GM21737 (cell line): Measurements from ENCODE around the gene PTPN11.
"Not testable (repeated sequence)": the region's sequence is repeated elsewhere in the genome, so short reads cannot be mapped to it uniquely, and the experiment has no call there.

Experiments
- ATAC-seq: cut with Tn5 transposase; IDR thresholded peaks from one replicate; pipeline ENCODE4 v1.9.1; 2021; ENCODE audit warnings: mild to moderate bottlenecking, moderate library complexity; ENCODE audit not compliant: unreplicated experiment

PTPN11 gene

DNA sequence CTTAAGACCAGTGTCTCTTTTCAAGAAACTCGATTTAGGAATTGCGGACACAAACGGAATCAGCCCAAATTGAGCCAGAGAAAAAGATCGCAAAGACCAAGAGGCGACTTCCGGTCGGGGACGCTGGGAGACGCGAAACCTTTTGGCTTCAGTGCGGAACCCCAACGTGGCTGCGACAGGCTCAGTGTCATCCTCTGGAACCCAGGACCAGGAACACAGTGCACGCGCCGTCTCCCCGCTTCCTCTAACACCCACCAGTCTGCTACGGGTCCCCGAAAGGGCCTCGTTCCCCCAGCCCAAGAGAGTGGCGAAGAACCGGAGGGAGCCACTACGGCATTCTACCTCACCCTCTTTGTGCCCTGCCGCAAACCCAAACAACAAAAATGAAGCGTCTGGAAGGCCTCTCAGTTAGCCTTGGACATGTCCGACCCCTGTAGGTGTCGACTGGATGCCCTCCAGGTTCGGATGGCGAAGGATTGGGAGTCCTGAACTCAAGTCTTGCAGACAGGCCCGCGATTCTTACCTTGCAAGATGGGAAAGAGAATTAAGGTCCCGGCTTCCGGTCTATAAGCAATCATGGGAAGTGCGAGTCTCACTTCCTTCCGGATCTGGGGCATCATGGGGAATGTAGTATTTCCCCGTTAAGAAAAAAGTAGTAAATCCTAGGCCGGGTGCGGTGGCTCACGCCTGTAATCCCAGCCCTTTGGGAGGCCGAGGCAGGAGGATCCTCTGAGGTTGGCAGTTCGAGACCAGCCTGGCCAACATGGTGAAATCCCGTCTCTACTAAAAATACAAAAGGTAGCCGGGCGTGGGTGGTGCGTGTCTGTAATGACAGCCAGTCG is 9.5 kb upstream of the PTPN11 start, which contains the start of gene RPL6:
Gene RPL6 (minus strand): TSS at position 542 of the 842 bp plus-strand sequence. CDS start 949 bp downstream, outside the sequence.
- peak; percentile 80 for ATAC-seq

DNA sequence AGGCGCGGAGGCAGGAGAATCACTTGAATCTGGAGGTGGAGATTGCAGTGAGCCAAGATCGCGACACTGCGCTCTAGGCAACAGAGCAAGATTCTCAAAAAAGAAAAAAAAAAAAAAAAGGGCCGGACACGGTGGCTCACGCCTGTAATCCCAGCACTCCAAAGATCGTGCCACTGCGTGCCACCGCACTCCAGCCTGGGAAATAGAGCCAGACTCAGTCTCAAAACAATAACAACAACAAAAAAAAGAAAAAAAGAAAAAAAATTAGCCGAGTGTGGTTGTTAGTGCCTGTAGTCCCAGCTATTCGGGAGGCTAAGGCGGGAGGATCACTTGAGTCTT is 8.9 kb upstream of the PTPN11 start:
- no peak for ATAC-seq

DNA sequence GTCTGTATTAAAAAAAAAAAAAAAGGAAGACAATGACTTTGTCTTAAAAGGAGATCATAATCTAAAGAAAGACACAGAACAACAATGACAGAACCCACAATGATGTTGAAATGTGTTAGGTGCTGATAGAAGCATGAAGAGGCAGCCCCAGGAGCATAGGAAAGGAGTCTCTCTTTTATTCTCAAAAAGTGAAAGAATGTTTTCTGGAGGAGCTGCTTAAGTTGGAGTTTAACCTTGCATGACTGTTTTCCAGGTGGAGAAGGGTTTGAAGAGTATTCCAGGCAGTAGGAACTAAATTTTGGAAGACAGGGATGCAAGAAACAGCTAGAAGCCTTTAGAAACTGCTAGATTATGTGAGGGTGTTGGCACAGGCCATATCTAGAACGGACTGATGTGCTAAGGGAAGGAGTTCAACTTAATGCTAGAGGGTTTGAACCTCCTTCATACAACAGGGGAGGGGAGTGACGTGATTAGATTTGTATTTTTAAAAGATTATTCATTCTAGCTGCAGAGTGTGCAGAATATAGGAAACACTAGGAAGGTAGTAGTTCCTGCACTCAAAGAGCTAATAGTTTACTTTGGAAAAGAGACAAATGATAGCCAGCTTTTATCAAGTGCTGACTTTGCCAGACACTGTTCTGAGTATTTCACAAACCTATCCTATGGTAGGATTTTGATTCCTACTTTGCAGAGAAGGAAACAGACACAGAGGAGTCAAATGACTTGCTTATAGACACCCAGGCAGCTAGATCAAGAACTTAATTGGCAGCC is 4.7 kb upstream of the PTPN11 start:
- ATAC-seq: no peak

DNA sequence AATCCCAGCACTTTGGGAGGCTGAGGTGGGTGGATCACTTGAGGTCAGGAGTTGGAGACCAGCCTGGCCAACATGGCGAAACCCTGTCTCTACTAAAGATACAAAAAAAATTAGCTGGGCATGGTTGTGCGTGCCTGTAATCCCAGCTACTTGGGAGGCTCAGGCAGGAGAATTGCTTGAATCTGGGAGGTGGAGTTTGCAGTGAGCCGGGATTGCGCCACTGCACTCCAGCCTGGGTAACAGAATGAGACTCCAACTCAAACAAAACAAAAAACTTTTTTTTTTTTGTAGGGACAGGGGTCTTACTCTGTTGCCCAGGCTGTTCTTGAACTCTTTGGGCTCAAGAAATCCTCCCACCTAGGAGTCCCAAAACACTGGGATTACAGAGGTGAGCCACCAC is 3.3 kb upstream of the PTPN11 start:
- not testable (repeated sequence) for ATAC-seq

DNA sequence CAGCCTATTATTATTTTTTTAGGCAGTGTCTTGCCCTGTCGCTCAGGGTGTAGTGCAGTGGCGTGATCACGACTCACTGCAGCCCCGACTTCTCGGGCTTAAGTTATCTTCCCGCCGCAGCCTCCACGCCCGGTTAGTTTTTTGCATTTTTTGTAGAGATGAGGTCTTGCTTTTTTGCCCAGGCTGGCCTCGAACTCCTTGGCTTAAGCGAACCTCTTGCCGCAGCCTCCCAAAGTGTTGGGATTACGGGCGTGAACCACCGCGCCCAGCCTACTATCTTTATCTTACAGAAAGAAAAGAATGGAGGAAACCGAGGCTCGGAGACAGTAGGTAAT is 507 bp upstream of the PTPN11 start:
- peak; percentile 2 for ATAC-seq

DNA sequence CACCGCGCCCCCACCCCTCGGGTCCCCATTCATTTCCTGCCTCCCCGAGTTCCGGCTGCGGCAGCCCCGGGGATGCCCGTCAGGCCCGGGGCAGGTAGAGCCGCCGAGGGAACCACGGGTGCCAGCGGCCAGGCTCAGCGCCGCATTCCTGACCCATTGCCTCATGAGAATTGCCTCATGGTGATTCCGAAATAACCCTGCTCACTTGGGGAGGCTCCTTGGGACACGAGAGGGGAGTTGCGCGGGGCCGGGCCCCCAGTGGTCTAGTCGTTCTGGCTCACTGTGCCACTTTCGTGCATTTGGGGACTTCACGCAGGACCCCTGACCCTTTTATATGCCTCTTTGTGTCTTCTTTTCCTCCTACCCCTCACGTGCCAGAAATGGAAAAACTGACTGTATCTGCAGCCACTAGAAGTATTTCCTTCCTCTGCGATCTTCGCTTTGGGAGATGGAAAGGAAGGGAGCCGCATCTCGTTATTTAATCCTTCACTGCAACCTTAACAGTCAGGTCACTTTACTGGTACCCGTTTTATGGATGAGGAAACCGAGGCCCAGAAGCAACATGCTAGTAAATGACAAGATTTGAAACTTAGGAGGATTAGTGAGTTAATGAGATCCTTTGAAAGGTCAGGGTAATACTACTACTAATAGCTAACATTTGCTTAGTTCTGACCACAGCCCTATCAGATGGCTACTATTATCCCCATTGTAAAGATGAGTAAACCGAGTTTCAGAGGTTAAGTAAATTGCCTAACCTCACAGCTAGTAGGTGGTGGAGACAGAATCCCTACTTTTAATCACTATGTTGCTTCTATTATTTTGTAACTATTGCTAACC is 768 bp downstream of the PTPN11 start:
- no peak for ATAC-seq

DNA sequence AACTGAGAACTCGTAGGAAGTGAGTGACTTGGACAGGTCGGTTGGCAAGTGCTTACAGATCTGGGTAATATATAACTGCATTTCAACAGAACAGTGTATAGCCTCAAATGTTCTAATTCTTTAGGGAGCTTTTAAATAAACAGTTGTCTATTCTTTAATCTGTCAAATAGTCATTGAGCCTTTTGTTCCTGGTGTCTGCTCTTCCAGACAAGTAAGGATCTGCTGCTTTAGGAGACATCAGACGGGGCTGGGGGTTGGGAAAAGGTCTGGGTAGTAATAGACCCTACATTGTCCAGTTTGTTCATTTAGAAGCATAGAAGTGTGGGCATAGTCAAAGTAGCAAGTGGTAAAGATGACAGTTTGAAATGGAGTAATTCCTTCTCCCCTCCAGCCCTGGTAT is 2.0 kb downstream of the PTPN11 start:
- ATAC-seq: no peak

DNA sequence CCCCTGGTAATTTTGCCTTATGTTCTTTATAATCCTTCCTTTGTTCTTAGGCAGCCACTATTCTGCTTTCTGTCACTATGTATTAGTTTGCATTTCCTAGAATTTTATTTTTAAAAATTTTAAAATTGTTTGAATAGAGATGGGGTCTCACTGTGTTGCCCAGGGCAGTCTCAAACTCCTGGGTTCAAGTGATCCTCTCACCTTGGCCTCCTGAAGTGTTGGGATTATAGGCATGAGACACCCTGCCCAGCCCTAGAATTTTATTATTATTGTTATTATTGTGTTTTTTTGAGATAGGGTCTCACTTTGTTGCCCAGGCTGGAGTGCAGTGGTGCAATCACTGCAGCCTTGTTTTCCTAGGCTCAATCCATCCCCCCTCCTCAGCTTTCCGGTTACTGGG is 2.6 kb downstream of the PTPN11 start:
- ATAC-seq: no peak

DNA sequence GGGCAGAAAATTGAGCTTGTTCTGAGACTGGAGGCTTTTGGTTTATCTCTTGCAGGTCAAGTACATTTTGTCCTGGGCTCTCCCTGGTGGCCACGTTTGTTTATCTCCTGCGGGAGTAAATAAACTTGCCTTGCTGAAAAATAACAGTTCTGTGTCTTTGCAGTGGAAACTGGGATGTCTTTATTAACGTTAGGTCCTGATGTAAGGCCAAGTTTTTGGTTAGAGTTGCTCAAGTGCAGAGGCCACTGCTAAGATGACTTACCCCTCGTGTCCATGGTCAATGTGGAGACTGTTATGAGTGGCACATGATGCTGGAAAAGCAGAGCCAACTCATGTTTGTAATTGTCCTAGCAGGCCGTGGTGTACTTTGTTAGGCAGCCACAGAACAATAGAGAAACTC is 3.8 kb downstream of the PTPN11 start:
- ATAC-seq: no peak

DNA sequence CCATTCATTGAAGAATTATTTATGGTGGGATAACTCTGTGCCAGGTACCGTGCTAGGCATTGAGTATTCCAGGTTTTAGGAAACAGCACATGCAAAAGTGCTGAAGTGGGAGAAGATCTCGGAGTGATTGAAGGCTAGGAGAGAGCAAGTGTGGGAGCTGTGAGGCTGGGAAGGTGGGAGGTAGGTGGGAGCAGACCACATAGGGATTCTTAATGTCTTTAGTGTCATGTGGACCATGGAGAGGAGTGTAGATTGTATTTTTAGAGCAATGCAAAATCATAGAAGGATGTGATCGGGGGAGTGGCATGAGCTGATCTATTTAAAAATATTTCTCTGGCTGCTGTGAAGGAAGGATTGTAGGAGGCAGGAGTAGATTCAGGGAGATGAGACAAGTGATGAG is 5.4 kb downstream of the PTPN11 start:
- no peak for ATAC-seq

DNA sequence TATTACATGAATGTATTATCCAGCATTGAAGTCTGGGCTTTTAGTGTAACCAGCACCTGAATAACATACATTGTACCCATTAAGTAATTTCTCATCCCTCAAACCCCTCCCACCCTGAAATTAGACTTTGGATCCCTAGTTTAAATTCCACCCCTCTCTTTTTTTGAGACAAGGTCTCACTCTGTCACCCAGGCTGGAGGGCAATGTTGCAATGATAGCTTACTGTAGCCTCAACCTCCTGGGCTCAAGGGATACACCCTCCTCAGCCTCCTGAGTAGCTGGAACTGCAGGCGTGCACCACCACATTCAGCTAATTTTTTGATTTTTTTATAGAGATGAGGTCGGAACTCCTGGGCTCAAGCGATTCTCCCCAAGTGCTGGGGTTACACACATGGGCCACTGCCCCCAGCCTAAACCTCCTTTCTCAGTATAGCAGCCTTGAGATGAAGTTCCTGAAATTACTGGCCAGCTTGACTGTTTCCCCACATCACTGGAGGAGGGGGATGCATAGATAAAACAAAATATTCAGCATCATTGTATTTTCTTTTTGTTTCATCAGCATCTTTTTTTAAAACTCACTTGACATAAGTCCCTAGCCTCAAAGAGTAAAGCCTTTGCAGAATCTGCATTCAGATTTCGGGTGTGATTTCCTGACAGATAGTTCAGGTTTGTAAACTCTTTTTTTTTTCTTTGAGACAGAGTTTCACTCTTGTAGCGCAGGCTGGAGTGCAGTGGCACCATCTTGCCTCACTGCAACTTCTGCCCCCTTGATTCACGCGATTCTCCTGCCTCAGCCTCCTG is 7.0 kb downstream of the PTPN11 start:
- no peak for ATAC-seq

DNA sequence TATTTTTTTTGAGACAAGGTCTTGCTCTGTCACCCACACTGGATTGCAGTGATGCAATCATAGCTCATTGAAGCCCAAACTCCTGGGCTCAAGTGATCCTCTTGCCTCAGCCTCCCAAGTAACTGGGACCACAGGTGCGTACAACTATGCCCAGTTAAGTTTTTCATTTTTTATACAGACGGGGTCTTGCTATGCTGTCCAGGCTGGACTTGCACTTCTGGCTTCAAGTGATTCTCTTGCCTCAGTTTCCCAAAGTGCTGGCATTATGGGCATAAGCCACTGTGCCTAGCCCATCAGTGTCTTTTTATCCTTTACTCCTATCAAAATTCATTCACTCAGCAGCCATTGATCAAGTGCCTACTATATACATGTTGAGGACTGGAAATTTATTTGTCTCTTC is 9.0 kb downstream of the PTPN11 start:
- no peak for ATAC-seq

DNA sequence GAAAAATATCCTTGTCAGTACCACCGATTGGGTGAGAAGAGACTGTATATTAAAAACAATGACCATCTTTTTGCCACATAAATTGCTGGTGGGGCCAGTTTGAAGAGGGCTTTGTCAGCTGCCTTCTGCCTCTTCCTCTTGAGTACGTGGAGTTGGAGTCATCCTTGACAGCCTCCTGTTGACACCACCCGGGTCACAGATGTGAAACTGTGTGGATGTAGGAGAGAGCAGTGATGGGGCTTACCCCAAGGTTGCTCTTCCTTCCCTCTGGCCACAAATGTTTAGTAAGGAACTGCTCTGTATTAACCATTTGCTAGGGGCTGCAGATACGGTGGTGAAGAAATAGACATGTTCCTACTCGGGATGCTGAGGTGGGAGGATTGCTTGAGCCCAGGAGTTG is 12.2 kb downstream of the PTPN11 start:
- ATAC-seq: no peak

DNA sequence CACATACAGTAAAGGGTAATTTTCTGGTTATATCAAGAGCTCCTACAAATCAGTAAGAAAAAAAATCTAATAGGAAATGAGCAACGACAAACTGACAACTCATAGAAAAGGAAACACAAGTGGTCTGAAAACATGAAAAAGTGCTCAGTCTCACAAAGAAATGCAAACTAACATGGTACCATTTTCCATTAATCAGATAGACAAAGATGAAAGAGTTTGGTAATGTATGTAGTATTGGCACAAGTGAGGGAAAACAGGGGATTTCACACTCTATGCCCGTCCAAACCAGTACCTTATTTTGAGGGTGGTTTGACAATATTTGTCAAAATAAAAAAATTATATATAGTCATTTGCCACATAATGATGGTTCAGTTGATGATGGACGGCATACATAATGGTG is 13.2 kb downstream of the PTPN11 start:
- no peak for ATAC-seq

DNA sequence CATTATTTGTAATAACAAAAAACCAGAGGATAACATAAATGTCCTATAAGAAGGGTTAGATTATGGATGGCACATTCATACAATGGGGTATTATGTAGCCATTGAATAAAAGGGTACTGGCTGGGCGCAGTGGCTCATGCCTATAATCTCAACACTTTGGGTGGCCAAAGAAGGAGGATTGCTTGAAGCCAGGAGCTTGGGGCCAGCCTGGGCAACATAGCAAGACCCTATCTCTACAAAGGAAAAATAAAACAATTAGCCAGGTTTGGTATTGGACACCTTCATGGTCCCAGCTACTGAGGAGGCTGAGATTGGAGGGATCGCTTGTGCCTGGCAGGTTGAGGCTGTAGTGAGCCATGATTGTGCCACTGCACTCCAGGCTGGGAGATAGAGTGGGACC is 14.8 kb downstream of the PTPN11 start:
- ATAC-seq: no peak

DNA sequence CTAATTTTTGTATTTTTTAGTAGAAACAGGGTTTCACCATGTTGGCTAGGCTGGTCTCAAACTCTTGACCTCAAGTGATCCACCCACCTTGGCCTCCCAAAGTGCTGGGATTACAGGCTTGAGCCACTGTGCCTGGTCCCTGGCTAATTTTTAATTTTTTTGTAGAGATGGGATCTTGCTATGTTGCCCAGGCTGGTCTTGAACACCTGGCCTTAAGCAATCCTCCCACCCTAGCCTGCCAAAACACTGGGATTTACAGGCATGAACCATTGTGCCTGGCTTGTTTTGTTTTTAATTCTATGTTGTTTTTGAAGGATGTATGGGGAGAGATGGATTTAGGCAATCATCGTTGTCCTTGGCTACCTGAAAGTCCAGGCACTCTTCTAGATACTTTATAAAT is 19.9 kb downstream of the PTPN11 start:
- not testable (repeated sequence) for ATAC-seq

DNA sequence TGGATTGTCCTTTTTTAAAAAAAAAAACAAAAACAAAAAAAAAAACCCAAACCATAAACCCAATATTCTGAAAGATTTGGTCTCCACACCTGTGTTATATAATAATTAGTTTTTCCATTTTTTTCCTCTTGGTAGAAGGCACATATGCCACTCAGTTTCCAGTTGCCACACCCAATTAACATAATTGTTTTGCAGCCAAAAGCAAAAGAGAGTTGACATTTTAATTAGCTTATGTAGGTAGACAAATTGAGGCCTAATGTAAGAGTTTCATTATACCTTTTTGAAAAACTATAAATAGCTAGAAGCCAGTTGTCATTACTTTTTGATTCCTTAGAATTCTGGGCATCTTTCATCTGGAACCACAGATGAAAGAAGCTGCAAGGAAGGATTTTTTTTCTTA is 21.0 kb downstream of the PTPN11 start:
- no peak for ATAC-seq

DNA sequence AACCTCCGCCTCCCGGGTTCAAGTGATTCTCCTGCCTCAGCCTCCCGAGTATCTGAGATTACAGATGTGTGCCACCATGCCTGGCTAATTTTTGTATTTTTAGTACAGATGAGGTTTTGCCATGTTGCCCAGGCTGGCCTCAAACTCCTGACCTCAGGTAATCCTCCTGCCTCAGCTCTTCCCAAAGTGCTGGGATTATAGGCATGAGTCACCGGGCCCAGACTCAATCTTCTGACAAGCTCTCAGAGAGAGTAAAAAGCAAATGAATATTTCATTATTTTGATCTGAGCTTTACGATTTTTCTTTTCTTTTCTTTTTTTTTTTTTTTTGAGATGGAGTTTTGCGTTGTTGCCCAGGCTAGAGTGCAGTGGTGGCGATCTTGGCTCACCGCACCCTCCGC is 21.9 kb downstream of the PTPN11 start:
- not testable (repeated sequence) for ATAC-seq

DNA sequence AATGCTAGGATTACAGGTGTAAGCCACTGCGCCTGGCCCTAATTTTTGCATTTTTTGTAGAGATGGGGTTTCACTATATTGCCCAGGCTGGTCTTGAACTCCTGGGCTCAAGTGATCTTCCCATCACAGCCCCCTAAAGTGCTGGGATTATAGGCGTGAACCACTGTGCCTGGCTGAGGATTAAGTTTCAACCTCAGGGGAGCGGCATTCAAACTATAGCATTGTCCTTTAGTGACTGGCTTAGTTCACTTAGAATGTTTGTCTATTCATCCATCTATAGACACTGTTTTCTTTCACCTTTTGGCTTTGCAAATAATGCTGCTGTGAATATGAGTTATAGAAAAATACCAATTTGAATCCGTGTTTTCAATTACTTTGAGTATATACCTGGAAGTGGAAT is 25.2 kb downstream of the PTPN11 start:
- ATAC-seq: no peak

DNA sequence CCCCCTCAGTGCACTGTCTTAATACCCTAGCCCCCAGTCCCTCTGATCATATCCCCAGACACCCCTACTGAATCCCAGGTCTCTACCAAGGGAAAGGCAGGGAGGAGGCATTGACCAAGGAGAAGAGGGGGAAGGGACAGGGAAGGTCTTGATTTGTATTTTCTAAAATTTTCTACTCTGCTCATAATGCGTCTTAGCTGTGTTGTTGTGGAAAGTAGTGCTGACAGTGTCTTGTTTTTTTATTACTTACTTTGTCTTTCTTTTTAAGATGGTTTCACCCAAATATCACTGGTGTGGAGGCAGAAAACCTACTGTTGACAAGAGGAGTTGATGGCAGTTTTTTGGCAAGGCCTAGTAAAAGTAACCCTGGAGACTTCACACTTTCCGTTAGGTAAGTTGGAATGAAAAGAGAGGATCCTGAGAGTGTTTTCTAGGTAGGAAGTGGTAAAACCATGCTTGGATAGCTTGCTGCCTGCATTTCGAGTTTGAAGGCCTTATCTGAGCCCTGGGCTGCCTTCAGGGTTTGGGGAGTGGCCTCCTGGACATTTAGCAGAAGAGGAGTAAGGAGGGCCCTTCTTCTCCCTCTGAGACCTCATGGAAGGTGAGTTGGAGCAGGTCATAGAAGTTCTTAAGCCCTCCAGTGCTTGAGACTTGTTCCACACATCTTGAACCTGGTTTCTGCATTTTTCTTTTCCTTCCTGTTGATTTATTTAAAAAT is 27.4 kb downstream of the PTPN11 start:
- ATAC-seq: no peak
